ENCODE results near the gene NT5DC2. TPM values are rescaled to one million over a fixed set of nuclear protein-coding genes. Genes with fewer than 3 reads are reported as not detected.
A peak's percentile ranks its signal among the peaks of the same experiment; 100 is the strongest.

The NT5DC2 gene
- total RNA-seq, 2 donors from 2014 or later: 114 to 141 TPM

DNA sequence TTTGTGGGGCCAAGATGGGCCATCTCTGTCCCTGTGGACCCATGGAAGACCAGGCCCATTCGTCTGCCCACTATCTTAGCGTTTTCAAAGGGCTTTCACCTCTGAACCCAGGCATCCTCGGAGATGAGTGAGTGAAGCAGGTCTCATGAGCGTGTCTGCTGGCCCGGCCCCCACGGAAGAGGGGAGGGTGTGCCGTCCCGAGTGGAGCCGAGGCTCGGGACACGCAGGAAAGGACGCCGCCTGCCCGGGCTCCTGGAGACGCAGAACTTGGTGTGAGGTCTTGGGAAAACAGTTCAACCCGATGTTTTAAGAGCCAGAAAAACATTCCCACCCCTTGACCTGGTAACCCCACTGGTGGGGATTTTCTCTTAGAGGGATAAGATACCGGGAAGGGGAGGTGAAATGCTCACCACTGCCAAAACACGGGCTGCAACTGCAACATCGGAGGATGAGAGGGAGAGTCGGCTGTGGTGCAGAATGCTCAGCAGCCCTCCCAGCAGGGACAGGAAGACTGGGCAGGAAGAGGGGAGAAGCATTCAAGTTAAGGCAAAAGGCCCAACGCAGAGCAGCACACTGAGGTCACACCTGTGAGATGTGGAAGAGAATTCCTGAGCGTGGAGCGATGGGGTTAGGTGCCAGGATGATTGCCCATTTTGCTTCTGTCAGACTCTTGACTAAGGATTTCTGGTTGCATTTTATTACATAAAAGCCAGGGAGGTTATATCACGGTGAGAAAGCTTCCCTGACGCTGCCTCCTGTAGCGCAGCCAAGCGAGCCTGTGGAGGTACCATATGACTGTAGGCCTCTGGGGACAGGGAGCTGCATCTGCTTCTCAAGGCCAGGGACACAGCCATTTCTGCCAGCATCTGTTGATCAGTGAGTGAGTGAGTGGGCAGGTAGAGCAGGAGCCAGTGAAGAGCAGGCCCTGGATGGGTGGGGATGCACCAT is 52.6 kb downstream of the NT5DC2 start:
- DNase-seq (peak; percentile 53), ATAC-seq (peak in 1 of 2 donors; percentile 3)
- intact Hi-C loops (cut with DNase I): no loop called here

DNA sequence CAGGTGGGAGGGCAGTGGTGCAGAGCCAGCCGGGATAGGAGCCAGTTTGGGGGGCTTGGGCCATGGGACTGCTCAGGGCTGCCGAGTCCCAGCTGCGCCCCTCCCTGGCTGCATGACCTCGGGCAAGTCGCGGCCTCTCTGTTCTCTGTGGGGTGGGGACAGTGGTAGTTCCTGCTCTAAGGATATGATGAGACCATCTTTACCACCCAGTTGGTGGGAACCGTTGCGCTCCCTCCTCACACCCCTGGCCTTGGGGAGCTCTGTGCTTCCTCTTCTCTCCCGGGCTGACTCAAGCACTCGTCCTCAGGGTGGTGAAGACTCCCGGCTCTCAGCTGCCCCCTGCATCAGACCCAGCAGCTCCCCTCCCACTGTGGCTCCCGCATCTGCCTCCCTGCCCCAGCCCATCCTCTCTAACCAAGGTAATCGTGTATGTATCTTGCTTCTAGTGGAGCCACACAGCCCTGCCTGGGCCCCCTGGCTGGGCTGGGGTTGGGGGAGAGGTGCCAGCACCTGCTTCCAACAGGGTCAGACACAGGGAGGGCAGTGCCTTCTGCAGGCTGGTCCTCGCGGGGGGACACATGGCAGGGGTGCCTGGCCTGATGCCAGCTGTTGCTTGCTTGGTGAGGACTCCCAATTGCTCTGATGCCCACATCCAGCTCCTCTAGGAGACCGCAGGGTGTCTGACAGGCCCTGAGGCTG is 53.6 kb downstream of the NT5DC2 start:
- DNase-seq (peak; percentile 30), ATAC-seq (no peak)
- intact Hi-C loops (cut with DNase I): loop anchor here in 1 of 2 donors (10.0 kb wide), 1 partner anchor 205 kb away; the partner anchor contains the start of genes GNL3 and PBRM1

- intact Hi-C loops (cut with DNase I): loop anchor here in 1 of 2 donors (10.0 kb wide), 1 partner anchor 206 kb away; the partner anchor contains the start of genes GNL3 and PBRM1
- ATAC-seq (no peak), DNase-seq (peak; percentile 11)
Measured at GRCh38 chr3:52479037-52479876, 54.4 kb downstream of the NT5DC2 start.

DNA sequence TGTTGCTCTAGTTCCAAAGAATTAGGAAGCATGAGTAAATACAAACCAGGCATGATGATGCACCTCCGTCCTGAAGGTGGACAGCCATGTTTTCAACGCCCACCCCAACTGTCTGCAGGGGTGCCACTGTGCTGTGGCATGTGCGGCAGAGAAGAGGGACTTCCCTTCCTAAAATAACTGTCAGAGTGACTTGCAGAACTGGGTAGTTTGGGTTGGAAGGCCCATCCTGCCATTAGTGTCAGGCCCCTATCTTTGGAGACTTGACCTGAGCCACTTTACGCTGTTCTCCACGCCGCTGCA is 55.9 kb downstream of the NT5DC2 start:
- intact Hi-C loops (cut with DNase I): loop anchor here in 1 of 2 donors (10.0 kb wide), 1 partner anchor 207 kb away; the partner anchor contains the start of genes GNL3 and PBRM1
- DNase-seq (peak; percentile 7), ATAC-seq (no peak)

DNA sequence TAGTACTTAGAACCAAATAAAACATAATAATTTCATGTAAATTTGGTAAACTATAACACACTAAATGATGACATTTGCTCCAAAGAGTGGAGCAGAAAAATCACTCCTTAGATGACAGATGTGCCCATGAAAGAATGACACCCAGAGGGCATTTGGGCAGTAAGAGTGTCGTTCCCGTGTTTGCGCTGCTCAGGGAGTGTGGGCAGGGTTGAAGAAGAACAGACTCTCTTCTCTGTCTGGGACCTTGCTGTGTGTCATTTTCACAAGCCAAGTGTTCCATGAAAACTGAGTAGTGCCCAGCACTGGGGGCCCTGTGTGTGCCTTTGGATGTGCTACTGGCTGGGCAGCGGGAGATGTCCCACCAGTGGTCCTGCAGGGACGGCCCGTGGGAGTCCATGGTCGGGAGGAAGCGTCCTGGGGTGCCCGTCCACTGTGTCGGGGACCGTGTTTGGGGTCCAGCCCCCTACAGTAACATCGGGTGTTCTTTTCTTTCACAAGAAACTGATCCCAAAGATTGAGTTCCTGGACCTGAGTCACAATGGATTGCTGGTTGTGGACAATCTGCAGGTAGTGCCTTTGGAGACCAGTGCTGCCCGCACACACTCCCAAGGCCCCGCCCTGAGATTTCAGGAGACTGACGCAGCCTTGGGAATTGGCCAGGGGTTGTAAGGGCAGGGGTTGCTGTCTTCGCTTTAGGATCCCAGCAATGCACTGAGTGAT is 56.4 kb downstream of the NT5DC2 start:
- intact Hi-C loops (cut with DNase I): loop anchor here in 1 of 2 donors (10.0 kb wide), 1 partner anchor 208 kb away; the partner anchor contains the start of genes GNL3 and PBRM1
- ATAC-seq (no peak), DNase-seq (peak; percentile 24)

Other genes starting within 250 kb of the NT5DC2 start
- 10 to 100 TPM; 10.4 to 13.5 TPM for gene GLYCTK, start 246.0 kb downstream of the NT5DC2 start, total RNA-seq
- gene DNAH1, start 217.5 kb downstream of the NT5DC2 start, total RNA-seq: 1 to 10 TPM; 3.3 to 4.4 TPM
- 10 to 100 TPM; 52.6 to 62.4 TPM for gene BAP1, start 123.8 kb downstream of the NT5DC2 start, total RNA-seq
- gene PHF7, start 123.2 kb downstream of the NT5DC2 start, total RNA-seq: 10 to 100 TPM; 13.1 to 16.0 TPM
- gene SEMA3G, start 88.8 kb downstream of the NT5DC2 start, total RNA-seq: 10 to 100 TPM; 13.7 to 19.9 TPM
- gene TNNC1, start 79.8 kb downstream of the NT5DC2 start, total RNA-seq: 1,000 to 10,000 TPM; 2,841 to 3,233 TPM
- 10 to 100 TPM; 45.9 to 49.0 TPM for gene NISCH, start 78.3 kb downstream of the NT5DC2 start, total RNA-seq
- gene STAB1, start 38.5 kb downstream of the NT5DC2 start, total RNA-seq: 100 to 1,000 TPM; 169 to 195 TPM
- gene UQCC5, start 2.7 kb upstream of the NT5DC2 start, total RNA-seq: 10 to 100 TPM; 52.9 to 70.4 TPM
- gene PBRM1, start 152.1 kb upstream of the NT5DC2 start, total RNA-seq: 10 to 100 TPM; 50.7 to 54.4 TPM
- 10 to 100 TPM; 30.2 to 61.2 TPM for gene GNL3, start 152.2 kb upstream of the NT5DC2 start, total RNA-seq
- gene GLT8D1, start 171.9 kb upstream of the NT5DC2 start, total RNA-seq: 10 to 100 TPM; 31.3 to 37.6 TPM
- 10 to 100 TPM; 72.1 to 88.1 TPM for gene SPCS1, start 172.2 kb upstream of the NT5DC2 start, total RNA-seq
- gene NEK4, start 237.1 kb upstream of the NT5DC2 start, total RNA-seq: 10 to 100 TPM; 14.8 to 16.9 TPM
- not detected for gene ITIH1, start 243.7 kb upstream of the NT5DC2 start, total RNA-seq